ENCODE results near the gene LMF1. TPM values are rescaled to one million over a fixed set of nuclear protein-coding genes. Genes with fewer than 3 reads are reported as not detected.

The LMF1 gene
- total and polyA plus RNA-seq, 2 of the 13 experiments (the other 11 are each of a cell fraction or from before 2014, with no cell fraction given): 6.8 to 8.5 TPM

DNA sequence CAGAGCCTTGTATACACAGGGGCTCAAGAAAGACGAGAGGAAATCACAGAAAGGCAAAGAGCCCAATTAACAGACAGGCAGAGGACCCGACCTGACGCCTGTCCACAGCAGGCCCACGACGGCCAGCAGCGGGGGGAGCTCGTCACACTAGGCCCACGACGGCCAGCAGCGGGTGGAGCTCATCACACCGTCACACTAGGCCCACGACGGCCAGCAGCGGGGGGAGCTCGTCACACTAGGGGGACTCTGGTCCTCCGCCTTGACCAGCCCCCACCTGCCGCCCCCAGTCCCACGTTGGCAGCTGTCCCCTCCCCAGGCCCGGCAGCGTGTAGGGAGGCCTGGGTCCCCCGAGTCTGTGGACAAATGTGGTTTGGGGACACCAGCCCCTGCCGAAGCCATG lies 146.6 kb downstream of the LMF1 start (continued):
- TF ChIP-seq ZNF18 (CRISPR knock-in tag; IDR thresholded peaks at IDR 0.05; ENCODE audit: insufficient replicate concordance): no peak
- TF ChIP-seq, protein P1, sequence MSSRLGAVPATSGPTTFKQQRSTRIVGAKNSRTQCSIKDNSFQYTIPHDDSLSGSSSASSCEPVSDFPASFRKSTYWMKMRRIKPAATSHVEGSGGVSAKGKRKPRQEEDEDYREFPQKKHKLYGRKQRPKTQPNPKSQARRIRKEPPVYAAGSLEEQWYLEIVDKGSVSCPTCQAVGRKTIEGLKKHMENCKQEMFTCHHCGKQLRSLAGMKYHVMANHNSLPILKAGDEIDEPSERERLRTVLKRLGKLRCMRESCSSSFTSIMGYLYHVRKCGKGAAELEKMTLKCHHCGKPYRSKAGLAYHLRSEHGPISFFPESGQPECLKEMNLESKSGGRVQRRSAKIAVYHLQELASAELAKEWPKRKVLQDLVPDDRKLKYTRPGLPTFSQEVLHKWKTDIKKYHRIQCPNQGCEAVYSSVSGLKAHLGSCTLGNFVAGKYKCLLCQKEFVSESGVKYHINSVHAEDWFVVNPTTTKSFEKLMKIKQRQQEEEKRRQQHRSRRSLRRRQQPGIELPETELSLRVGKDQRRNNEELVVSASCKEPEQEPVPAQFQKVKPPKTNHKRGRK (CRISPR knock-in tag; IDR thresholded peaks at IDR 0.05): no peak
- TF ChIP-seq, protein P2, sequence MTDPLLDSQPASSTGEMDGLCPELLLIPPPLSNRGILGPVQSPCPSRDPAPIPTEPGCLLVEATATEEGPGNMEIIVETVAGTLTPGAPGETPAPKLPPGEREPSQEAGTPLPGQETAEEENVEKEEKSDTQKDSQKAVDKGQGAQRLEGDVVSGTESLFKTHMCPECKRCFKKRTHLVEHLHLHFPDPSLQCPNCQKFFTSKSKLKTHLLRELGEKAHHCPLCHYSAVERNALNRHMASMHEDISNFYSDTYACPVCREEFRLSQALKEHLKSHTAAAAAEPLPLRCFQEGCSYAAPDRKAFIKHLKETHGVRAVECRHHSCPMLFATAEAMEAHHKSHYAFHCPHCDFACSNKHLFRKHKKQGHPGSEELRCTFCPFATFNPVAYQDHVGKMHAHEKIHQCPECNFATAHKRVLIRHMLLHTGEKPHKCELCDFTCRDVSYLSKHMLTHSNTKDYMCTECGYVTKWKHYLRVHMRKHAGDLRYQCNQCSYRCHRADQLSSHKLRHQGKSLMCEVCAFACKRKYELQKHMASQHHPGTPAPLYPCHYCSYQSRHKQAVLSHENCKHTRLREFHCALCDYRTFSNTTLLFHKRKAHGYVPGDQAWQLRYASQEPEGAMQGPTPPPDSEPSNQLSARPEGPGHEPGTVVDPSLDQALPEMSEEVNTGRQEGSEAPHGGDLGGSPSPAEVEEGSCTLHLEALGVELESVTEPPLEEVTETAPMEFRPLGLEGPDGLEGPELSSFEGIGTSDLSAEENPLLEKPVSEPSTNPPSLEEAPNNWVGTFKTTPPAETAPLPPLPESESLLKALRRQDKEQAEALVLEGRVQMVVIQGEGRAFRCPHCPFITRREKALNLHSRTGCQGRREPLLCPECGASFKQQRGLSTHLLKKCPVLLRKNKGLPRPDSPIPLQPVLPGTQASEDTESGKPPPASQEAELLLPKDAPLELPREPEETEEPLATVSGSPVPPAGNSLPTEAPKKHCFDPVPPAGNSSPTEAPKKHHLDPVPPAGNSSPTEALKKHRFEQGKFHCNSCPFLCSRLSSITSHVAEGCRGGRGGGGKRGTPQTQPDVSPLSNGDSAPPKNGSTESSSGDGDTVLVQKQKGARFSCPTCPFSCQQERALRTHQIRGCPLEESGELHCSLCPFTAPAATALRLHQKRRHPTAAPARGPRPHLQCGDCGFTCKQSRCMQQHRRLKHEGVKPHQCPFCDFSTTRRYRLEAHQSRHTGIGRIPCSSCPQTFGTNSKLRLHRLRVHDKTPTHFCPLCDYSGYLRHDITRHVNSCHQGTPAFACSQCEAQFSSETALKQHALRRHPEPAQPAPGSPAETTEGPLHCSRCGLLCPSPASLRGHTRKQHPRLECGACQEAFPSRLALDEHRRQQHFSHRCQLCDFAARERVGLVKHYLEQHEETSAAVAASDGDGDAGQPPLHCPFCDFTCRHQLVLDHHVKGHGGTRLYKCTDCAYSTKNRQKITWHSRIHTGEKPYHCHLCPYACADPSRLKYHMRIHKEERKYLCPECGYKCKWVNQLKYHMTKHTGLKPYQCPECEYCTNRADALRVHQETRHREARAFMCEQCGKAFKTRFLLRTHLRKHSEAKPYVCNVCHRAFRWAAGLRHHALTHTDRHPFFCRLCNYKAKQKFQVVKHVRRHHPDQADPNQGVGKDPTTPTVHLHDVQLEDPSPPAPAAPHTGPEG (CRISPR knock-in tag; IDR thresholded peaks at IDR 0.05): no peak

All from HepG2 (cell line).